Karpas-422 (cell line): ENCODE data around the gene C16orf86. TPM values are rescaled to one million over a fixed set of nuclear protein-coding genes. Genes with fewer than 3 reads are reported as not detected.

Experiments
- DNase-seq: peaks from one replicate; pipeline ENCODE4 v3.0.0-alpha.2; 2015
- H2AFZ ChIP-seq: fragments of 200-600 bp; sonication (generic); 2 replicates; pipeline ENCODE4 v1.6.1; 2014; ENCODE audit warnings: antibody characterized with exemption, low read length, mixed read lengths
- H3K27ac ChIP-seq: fragments of 200-600 bp; sonication (generic); 2 replicates; pipeline ENCODE4 v1.5.1; 2014; ENCODE audit warnings: mild to moderate bottlenecking, low read length, moderate library complexity
- H3K27me3 ChIP-seq: fragments of 200-600 bp; sonication (generic); 2 replicates; pipeline ENCODE4 v1.6.1; 2014; ENCODE audit warnings: low read length, mixed read lengths
- H3K36me3 ChIP-seq: fragments of 200-600 bp; sonication (generic); 2 replicates; pipeline ENCODE4 v1.6.1; 2014; ENCODE audit warnings: low read length, mixed read lengths; ENCODE audit not compliant: insufficient read depth
- H3K4me1 ChIP-seq: fragments of 200-600 bp; sonication (generic); 2 replicates; pipeline ENCODE4 v1.6.1; 2014; ENCODE audit warnings: mild to moderate bottlenecking, low read length, mixed read lengths
- H3K4me2 ChIP-seq: fragments of 200-600 bp; sonication (generic); 2 replicates; pipeline ENCODE4 v1.6.1; 2014; ENCODE audit warnings: low read length, low read depth, mild to moderate bottlenecking; ENCODE audit not compliant: poor library complexity, severe bottlenecking
- H3K4me3 ChIP-seq: fragments of 200-600 bp; sonication (generic); 2 replicates; pipeline ENCODE4 v1.5.1; 2014; ENCODE audit warnings: mild to moderate bottlenecking, antibody characterized with exemption, low read length, mixed read lengths
- H3K79me2 ChIP-seq: fragments of 200-600 bp; sonication (generic); 2 replicates; pipeline ENCODE4 v1.6.1; 2014; ENCODE audit warnings: mild to moderate bottlenecking, low read length, mixed read lengths
- H3K9ac ChIP-seq: fragments of 200-600 bp; sonication (generic); 2 replicates; pipeline ENCODE4 v1.6.0; 2014; ENCODE audit warnings: low read length
- H3K9me2 ChIP-seq: fragments of 200-600 bp; sonication (generic), shearing (Covaris generic); replicated peaks from 2 replicates; pipeline ENCODE4 v1.6.0; 2014; ENCODE audit warnings: mild to moderate bottlenecking, low read length, moderate library complexity; ENCODE audit not compliant: insufficient read depth
- H3K9me3 ChIP-seq: fragments of 300-700, 200-600 bp; sonication (generic); 2 replicates; pipeline ENCODE4 v1.6.1; 2014; ENCODE audit warnings: low read length, mixed read lengths
- H4K20me1 ChIP-seq: fragments of 200-600 bp; sonication (generic); 2 replicates; pipeline ENCODE4 v1.6.1; 2014; ENCODE audit warnings: mild to moderate bottlenecking, antibody characterized with exemption, low read length, low read depth; ENCODE audit not compliant: insufficient read depth
- total RNA-seq: library from RNA; depleted of rRNA; stranded (reverse); fragments of >200 nt; shearing (Covaris generic); gene quantifications from 2 replicates; pipeline ENCODE4 v1.2.3, GENCODE V29; 2014; ENCODE audit warnings: low replicate concordance

Gene C16orf86
- total RNA-seq, 1 experiment from 2014 or later: 13.8 TPM

GRCh38 chr16:67701420-67701819, 34.8 kb downstream of the C16orf86 start:
- Histone ChIP-seq H3K4me2 (no peak overlapping the region), H3K4me3 (no peak overlapping the region), H3K27me3 (no peaks in the 10 kb centered on the region), H3K36me3 (peaks cover 11% of the 10 kb centered on the region; the same call in 1 of the 2 replicates), H4K20me1 (peaks cover 6% of the 10 kb centered on the region; the same call in 1 of the 2 replicates), H3K79me2 (peaks cover 97% of the 10 kb centered on the region), H3K9ac (no peak overlapping the region), H3K4me1 (peaks cover 4% of the 10 kb centered on the region; the same call in 1 of the 2 replicates), H3K9me3 (no peaks in the 10 kb centered on the region; the same call in 1 of the 2 replicates), H3K27ac (no peak overlapping the region), H2AFZ (no peak overlapping the region), H3K9me2 (no peaks in the 10 kb centered on the region)
- no peak for DNase-seq

- H3K79me2 ChIP-seq: peaks cover 96% of the 10 kb centered on the region
Observed at GRCh38 chr16:67702130-67702529, 35.5 kb downstream of the C16orf86 start.

GRCh38 chr16:67703626-67704025, 37.0 kb downstream of the C16orf86 start:
- Histone ChIP-seq H3K4me2 (no peak overlapping the region), H4K20me1 (peaks cover 5% of the 10 kb centered on the region; the same call in 1 of the 2 replicates), H3K4me1 (peaks cover 13% of the 10 kb centered on the region), H2AFZ (no peak overlapping the region), H3K27ac (no peak overlapping the region), H3K27me3 (no peaks in the 10 kb centered on the region), H3K9ac (no peak overlapping the region), H3K79me2 (peaks cover 96% of the 10 kb centered on the region), H3K4me3 (no peak overlapping the region), H3K9me3 (no peaks in the 10 kb centered on the region; the same call in 1 of the 2 replicates), H3K9me2 (no peaks in the 10 kb centered on the region), H3K36me3 (peaks cover 10% of the 10 kb centered on the region)
- DNase-seq: no peak

More at GRCh38 chr16:67702130-67702529, 35.5 kb downstream of the C16orf86 start:
- no peak for DNase-seq
- Histone ChIP-seq H3K36me3 (peaks cover 11% of the 10 kb centered on the region; the same call in 1 of the 2 replicates), H3K27ac (no peak overlapping the region), H3K4me2 (no peak overlapping the region), H3K4me3 (no peak overlapping the region), H3K27me3 (no peaks in the 10 kb centered on the region), H3K9ac (no peak overlapping the region), H4K20me1 (peaks cover 1% of the 10 kb centered on the region; the same call in 1 of the 2 replicates), H3K9me2 (no peaks in the 10 kb centered on the region), H3K9me3 (no peaks in the 10 kb centered on the region; the same call in 1 of the 2 replicates), H2AFZ (no peak overlapping the region), H3K4me1 (peaks cover 8% of the 10 kb centered on the region; the same call in 1 of the 2 replicates)

- no peaks in the 10 kb centered on the region for H3K9me2 ChIP-seq
- H3K9ac ChIP-seq: no peak overlapping the region
- no peak for DNase-seq
- H3K4me1 ChIP-seq: peaks cover 18% of the 10 kb centered on the region
- H4K20me1 ChIP-seq: peaks cover 6% of the 10 kb centered on the region; the same call in 1 of the 2 replicates
- peaks cover 96% of the 10 kb centered on the region for H3K79me2 ChIP-seq
- H3K27ac ChIP-seq: no peak overlapping the region
- no peaks in the 10 kb centered on the region for H3K27me3 ChIP-seq
- no peak overlapping the region for H3K4me2 ChIP-seq
- H2AFZ ChIP-seq: no peak overlapping the region
- no peak overlapping the region for H3K4me3 ChIP-seq
- no peaks in the 10 kb centered on the region; the same call in 1 of the 2 replicates for H3K9me3 ChIP-seq
- H3K36me3 ChIP-seq: peaks cover 9% of the 10 kb centered on the region
Observed at GRCh38 chr16:67704110-67704509, 37.5 kb downstream of the C16orf86 start.

- Histone ChIP-seq H3K9me3 (no peaks in the 10 kb centered on the region), H3K36me3 (peaks cover 9% of the 10 kb centered on the region; the same call in 1 of the 2 replicates), H2AFZ (no peak overlapping the region), H3K4me2 (no peak overlapping the region), H3K9me2 (no peaks in the 10 kb centered on the region), H4K20me1 (peaks cover 10% of the 10 kb centered on the region; the same call in 1 of the 2 replicates), H3K4me1 (peaks cover 37% of the 10 kb centered on the region), H3K27ac (no peak overlapping the region), H3K27me3 (no peaks in the 10 kb centered on the region), H3K9ac (no peak overlapping the region), H3K79me2 (peaks cover 97% of the 10 kb centered on the region), H3K4me3 (no peak overlapping the region)
- no peak for DNase-seq
Observed at GRCh38 chr16:67707210-67707609, 40.6 kb downstream of the C16orf86 start.

GRCh38 chr16:67707790-67708189, 41.2 kb downstream of the C16orf86 start:
- Histone ChIP-seq H3K4me2 (no peak overlapping the region), H2AFZ (no peak overlapping the region), H3K27me3 (no peaks in the 10 kb centered on the region), H3K4me1 (peaks cover 37% of the 10 kb centered on the region), H3K9ac (no peak overlapping the region), H3K27ac (peak overlapping the region; percentile 55; the same call in 1 of the 2 replicates), H3K79me2 (peaks cover 91% of the 10 kb centered on the region), H3K36me3 (peaks cover 9% of the 10 kb centered on the region; the same call in 1 of the 2 replicates), H4K20me1 (peaks cover 10% of the 10 kb centered on the region; the same call in 1 of the 2 replicates), H3K4me3 (no peak overlapping the region), H3K9me3 (no peaks in the 10 kb centered on the region), H3K9me2 (no peaks in the 10 kb centered on the region)
- DNase-seq: no peak

GRCh38 chr16:67708368-67708771, 41.8 kb downstream of the C16orf86 start:
- Histone ChIP-seq H3K9me2 (no peaks in the 10 kb centered on the region), H3K27me3 (no peaks in the 10 kb centered on the region), H3K79me2 (peaks cover 91% of the 10 kb centered on the region), H3K4me1 (peaks cover 37% of the 10 kb centered on the region), H3K9ac (no peak overlapping the region), H3K27ac (peak overlapping the region; percentile 55; the same call in 1 of the 2 replicates), H3K4me3 (no peak overlapping the region), H3K4me2 (no peak overlapping the region), H3K36me3 (peaks cover 13% of the 10 kb centered on the region; the same call in 1 of the 2 replicates), H2AFZ (no peak overlapping the region), H4K20me1 (peaks cover 14% of the 10 kb centered on the region), H3K9me3 (no peaks in the 10 kb centered on the region)
- DNase-seq: no peak

- Histone ChIP-seq H3K36me3 (peaks cover 19% of the 10 kb centered on the region; the same call in 1 of the 2 replicates), H3K4me3 (no peak overlapping the region), H3K27me3 (no peaks in the 10 kb centered on the region), H3K79me2 (peaks cover 91% of the 10 kb centered on the region), H3K9ac (no peak overlapping the region), H4K20me1 (peaks cover 19% of the 10 kb centered on the region), H3K9me3 (no peaks in the 10 kb centered on the region), H3K9me2 (no peaks in the 10 kb centered on the region), H3K4me2 (no peak overlapping the region), H3K4me1 (peaks cover 42% of the 10 kb centered on the region), H3K27ac (peak overlapping the region; percentile 55; the same call in 1 of the 2 replicates), H2AFZ (no peak overlapping the region)
- no peak for DNase-seq
Observed at GRCh38 chr16:67709050-67709449, 42.4 kb downstream of the C16orf86 start.
